Activated CD8-positive, alpha-beta T cell treated with anti-CD3 and anti-CD28 coated beads, Interleukin-2, amount 10 ng/mL, durations not matched to agents 7 days and 5 days (primary cell): ENCODE data around the gene CMTM4. TPM values are rescaled to one million over a fixed set of nuclear protein-coding genes. Genes with fewer than 3 reads are reported as not detected.
"Not testable (repeated sequence)": the region's sequence is repeated elsewhere in the genome, so short reads cannot be mapped to it uniquely, and the experiment has no call there.

Source experiments
- ATAC-seq: fragments of 150-1000 bp; cut with Tn5 transposase; one replicate; pipeline ENCODE4 v1.10.0; 2021; ENCODE audit warnings: moderate library complexity
- CTCF ChIA-PET: fragments of 350-600 bp; sonication (Branson Sonifier 250); formaldehyde crosslinking; loops from one replicate; lab custom pipeline; 2021; ENCODE audit warnings: antibody characterized with exemption; lab: Charles Lee
- POLR2A ChIA-PET: fragments of 350-600 bp; sonication (Branson Sonifier 250); formaldehyde crosslinking; loops from one replicate; lab custom pipeline; 2021; ENCODE audit warnings: antibody characterized with exemption; lab: Charles Lee
- DNase-seq: peaks from one replicate; pipeline ENCODE4 v3.0.0-alpha.2; 2020
- H3K27ac Mint-ChIP-seq: one replicate; pipeline ENCODE4 v1.8.0; 2021; ENCODE audit warnings: mild to moderate bottlenecking, mixed read lengths
- H3K27me3 Mint-ChIP-seq: one replicate; pipeline ENCODE4 v1.8.0; 2021; ENCODE audit warnings: low read depth, mixed read lengths
- H3K36me3 Mint-ChIP-seq: one replicate; pipeline ENCODE4 v1.8.0; 2021; ENCODE audit warnings: low read depth, mixed read lengths
- H3K4me1 Mint-ChIP-seq: one replicate; pipeline ENCODE4 v1.8.0; 2021; ENCODE audit warnings: low read depth, mixed read lengths
- H3K4me3 Mint-ChIP-seq: one replicate; pipeline ENCODE4 v1.8.0; 2021; ENCODE audit warnings: mild to moderate bottlenecking, mixed read lengths
- H3K9me3 Mint-ChIP-seq: one replicate; pipeline ENCODE4 v1.8.0; 2022; ENCODE audit warnings: mixed read lengths; ENCODE audit not compliant: insufficient read depth
- total RNA-seq, 2 experiments: library from RNA; stranded (reverse); gene quantifications; one replicate each; pipeline ENCODE4 v1.2.3, GENCODE V29; 2021

CMTM4 gene
- total RNA-seq, 2 experiments from 2014 or later = 1.2 TPM

DNA sequence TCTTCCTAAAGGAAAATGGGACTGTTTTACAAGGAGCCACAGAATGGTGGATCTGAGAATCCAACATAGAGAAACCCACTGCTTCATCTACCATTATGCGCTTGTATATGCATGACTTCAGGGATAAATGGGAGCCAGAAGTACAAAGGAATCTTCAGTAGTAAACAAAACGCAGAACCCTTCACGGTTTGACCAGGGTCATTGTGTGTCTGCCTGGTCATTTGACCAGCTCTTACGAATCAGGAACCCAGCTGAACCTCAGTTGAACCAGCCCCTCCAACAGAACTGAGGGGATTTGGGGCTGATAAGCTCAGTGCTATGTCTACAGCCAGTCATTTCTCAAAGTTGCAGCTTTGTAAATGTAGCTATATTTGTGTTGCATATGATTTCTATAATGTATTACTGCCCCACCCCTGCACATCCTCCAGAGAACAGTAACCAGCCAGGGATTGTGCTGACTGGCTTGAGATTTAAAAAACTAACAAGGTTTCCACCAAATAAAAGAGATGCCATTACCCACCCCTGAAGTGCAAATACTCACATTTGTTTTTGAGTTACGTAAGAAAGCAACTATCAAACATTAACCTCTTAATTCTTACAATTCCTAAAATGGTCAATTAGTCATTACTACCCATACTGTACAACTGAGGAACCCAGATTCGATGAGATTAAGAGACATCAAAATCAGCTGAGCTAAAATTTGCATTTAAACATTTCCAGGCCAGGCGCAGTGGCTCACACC, 6.3 kb downstream of the CMTM4 start:
- H3K27me3 Mint-ChIP-seq = peaks cover 19% of the 10 kb centered on the region
- peaks cover 7% of the 10 kb centered on the region for H3K4me1 Mint-ChIP-seq
- no peak overlapping the region for H3K4me3 Mint-ChIP-seq
- DNase-seq (no peak), ATAC-seq (no peak)
- H3K27ac Mint-ChIP-seq = no peak overlapping the region
- POLR2A ChIA-PET = interaction anchor here (1.0 kb wide), 1 partner anchor 19 kb away, joined by 4 read pairs; no protein-coding TSS in a partner anchor
- CTCF ChIA-PET = interaction anchor here (0.6 to 1.5 kb wide), 4 partner anchors 22 to 177 kb away, joined by 3 to 4 read pairs (median 4); no protein-coding TSS in a partner anchor
- no peaks in the 10 kb centered on the region for H3K36me3 Mint-ChIP-seq
- H3K9me3 Mint-ChIP-seq = no peaks in the 10 kb centered on the region

GRCh38 chr16:66689282-66689681, 7.3 kb downstream of the CMTM4 start:
- DNase-seq (no peak), ATAC-seq (no peak)
- H3K27me3 Mint-ChIP-seq = peaks cover 12% of the 10 kb centered on the region
- H3K4me1 Mint-ChIP-seq = no peaks in the 10 kb centered on the region
- no peak overlapping the region for H3K27ac Mint-ChIP-seq
- no peak overlapping the region for H3K4me3 Mint-ChIP-seq
- H3K36me3 Mint-ChIP-seq = no peaks in the 10 kb centered on the region
- no peaks in the 10 kb centered on the region for H3K9me3 Mint-ChIP-seq
- ChIA-PET CTCF (interaction anchor here (1.0 kb wide), 1 partner anchor 81 kb away, joined by 4 read pairs; no protein-coding TSS in a partner anchor), POLR2A (interaction anchor here (0.6 kb wide), 1 partner anchor 23 kb away, joined by 5 read pairs; no protein-coding TSS in a partner anchor)

DNA sequence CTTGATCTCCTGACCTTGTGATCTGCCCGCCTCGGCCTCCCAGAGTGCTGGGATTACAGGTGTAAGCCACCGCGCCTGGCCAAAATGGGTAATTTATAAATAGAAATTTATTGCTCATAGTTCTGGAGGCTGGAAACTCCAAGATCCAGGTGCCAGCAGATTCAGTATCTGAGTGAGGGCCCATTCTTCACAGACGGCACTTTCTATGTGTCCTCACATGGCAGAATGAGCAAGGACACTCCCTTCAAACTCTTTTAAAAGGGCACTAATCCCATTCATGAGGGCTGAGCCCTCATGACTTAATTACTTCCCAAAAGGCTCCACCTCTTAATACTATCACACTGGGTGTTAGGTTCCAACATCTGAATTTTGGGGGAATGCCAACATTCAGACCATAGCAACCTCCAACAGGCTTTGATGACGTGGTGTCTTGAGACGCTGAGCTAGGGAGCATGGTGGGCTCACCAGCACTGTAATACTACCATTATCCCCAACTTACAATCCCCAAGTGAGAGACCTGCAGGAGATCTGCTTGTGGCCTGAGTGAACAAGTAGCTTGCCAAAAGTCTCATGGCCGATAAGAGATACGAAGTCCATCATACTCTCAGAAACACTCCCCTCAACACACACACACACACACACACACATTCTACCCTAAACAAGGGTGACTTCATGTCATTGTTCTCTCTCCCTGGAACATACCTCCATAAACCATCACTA, 8.5 kb downstream of the CMTM4 start:
- DNase-seq (no peak), ATAC-seq (no peak)
- no peaks in the 10 kb centered on the region for H3K9me3 Mint-ChIP-seq
- H3K27me3 Mint-ChIP-seq = peaks cover 6% of the 10 kb centered on the region
- H3K4me3 Mint-ChIP-seq = no peak overlapping the region
- POLR2A ChIA-PET = no interaction called here
- CTCF ChIA-PET = no interaction called here
- no peaks in the 10 kb centered on the region for H3K36me3 Mint-ChIP-seq
- no peak overlapping the region for H3K27ac Mint-ChIP-seq
- H3K4me1 Mint-ChIP-seq = no peaks in the 10 kb centered on the region

DNA sequence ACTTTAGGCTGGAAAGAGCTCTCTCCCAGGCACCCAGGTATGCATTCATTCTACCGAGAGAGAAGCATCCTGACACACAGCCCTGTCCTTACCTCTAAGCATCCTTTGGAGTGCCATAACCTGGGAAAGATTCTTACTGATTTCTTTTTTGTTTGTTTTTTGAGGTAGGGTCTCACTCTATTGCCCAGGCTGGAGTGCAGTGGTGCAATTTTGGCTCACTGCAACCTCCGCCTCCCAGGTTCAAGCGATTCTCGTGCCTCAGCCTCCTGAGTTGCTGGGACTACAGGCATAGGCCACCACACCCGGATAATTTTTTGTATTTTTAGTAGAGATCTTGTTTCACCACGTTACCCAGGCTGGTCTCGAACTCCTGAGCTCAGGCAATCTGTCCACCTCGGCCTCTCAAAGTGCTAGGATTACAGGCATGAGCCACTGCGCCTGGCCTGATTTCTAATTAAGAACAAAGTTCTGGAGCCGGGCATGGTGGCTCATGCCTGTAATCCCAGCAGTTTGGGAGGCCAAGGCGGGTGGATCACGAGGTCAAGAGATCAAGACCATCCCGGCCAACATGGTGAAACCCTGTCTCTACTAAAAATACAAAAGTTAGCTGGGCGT, 10.9 kb downstream of the CMTM4 start:
- H3K4me3 Mint-ChIP-seq, H3K4me1 Mint-ChIP-seq, ATAC-seq, H3K9me3 Mint-ChIP-seq, DNase-seq, H3K27ac Mint-ChIP-seq, H3K36me3 Mint-ChIP-seq, POLR2A ChIA-PET, H3K27me3 Mint-ChIP-seq: not testable (repeated sequence)
- CTCF ChIA-PET = interaction anchor here (1.3 kb wide), 1 partner anchor 12 kb away, joined by 3 read pairs; no protein-coding TSS in a partner anchor

DNA sequence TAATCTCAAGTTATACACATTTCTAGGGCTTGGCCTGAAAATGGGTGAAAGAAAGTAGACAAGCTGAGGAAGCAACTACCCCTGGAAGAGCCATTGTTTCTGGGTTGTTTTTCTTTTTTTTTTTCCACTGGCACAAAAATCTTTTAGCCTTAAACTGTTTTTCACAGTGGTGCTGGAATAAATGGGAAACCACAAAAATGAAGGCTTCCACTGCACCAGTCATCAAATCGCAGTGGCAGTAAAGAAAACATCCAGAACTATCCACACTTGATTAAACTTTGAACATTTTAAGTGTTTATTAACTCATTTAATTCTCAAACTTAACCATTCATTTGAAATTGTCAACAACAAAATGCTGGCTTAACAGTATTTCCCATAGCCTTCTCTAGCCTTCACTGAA, 14.3 kb downstream of the CMTM4 start:
- ChIA-PET CTCF (no interaction called here), POLR2A (no interaction called here)
- H3K4me1 Mint-ChIP-seq = no peaks in the 10 kb centered on the region
- ATAC-seq (no peak), DNase-seq (no peak)
- H3K36me3 Mint-ChIP-seq = no peaks in the 10 kb centered on the region
- no peaks in the 10 kb centered on the region for H3K9me3 Mint-ChIP-seq
- H3K4me3 Mint-ChIP-seq = no peak overlapping the region
- H3K27ac Mint-ChIP-seq = no peak overlapping the region
- H3K27me3 Mint-ChIP-seq = no peaks in the 10 kb centered on the region

DNA sequence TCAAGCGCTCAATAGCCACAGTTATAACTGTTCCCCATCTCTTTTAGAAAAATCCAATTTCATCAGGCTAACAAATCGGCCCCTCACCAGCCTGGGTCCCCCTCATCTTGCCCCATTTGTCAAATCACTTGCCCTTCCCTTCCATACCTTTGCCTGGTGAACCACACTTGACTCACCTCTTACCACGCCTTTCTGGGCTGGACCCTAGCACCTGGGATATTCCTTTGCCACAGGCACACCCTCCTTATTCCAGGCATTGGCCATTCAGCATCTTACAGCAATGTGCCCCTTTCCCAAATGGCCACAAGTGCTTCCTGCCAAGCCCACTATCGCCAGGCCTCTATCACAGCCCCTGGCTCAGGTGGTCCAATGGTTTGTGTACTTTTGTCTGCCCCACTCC, 14.9 kb downstream of the CMTM4 start:
- no peak overlapping the region for H3K27ac Mint-ChIP-seq

DNA sequence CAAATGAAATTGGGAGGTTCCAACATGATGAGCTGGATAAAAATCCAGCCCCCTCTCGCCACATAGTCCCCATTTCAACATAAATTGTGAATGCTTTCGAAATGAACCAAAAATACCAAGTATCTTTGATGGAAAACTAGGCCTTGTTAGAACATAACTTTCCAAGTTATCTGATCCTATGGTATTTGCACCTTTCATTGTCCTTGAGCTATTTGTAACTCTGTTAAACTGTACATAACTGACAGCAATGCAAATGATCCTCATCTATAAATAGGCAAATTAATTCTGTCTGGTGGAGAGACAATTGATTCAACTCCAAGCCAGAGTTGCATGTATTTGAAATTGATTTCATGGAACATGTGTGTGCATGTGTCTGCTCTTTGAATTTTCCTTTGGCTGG, 18.2 kb downstream of the CMTM4 start:
- no peak for ATAC-seq
- Mint-ChIP-seq H3K4me1 (no peaks in the 10 kb centered on the region), H3K36me3 (no peaks in the 10 kb centered on the region), H3K9me3 (no peaks in the 10 kb centered on the region), H3K27me3 (no peaks in the 10 kb centered on the region), H3K27ac (no peak overlapping the region), H3K4me3 (no peak overlapping the region)
- POLR2A ChIA-PET = no interaction called here
- CTCF ChIA-PET = interaction anchor here (0.8 to 1.0 kb wide), 2 partner anchors 27 to 62 kb away, joined by 3 read pairs; no protein-coding TSS in a partner anchor
- no peak for DNase-seq

More for the DNA sequence above, 14.9 kb downstream of the CMTM4 start:
- Mint-ChIP-seq H3K36me3 (no peaks in the 10 kb centered on the region), H3K4me1 (no peaks in the 10 kb centered on the region), H3K9me3 (no peaks in the 10 kb centered on the region), H3K27me3 (no peaks in the 10 kb centered on the region), H3K4me3 (no peak overlapping the region)
- ChIA-PET CTCF (no interaction called here), POLR2A (no interaction called here)
- no peak for DNase-seq
- no peak for ATAC-seq

- DNase-seq (no peak), ATAC-seq (no peak)
- POLR2A ChIA-PET = no interaction called here
- no peaks in the 10 kb centered on the region for H3K9me3 Mint-ChIP-seq
- H3K4me1 Mint-ChIP-seq = no peaks in the 10 kb centered on the region
- no peaks in the 10 kb centered on the region for H3K36me3 Mint-ChIP-seq
- no peaks in the 10 kb centered on the region for H3K27me3 Mint-ChIP-seq
- CTCF ChIA-PET = interaction anchor here (0.8 to 1.0 kb wide), 2 partner anchors 26 to 62 kb away, joined by 3 read pairs; no protein-coding TSS in a partner anchor
- no peak overlapping the region for H3K27ac Mint-ChIP-seq
- no peak overlapping the region for H3K4me3 Mint-ChIP-seq
These were observed 18.7 kb downstream of the CMTM4 start for GRCh38 chr16:66677836-66678235.

- ChIA-PET POLR2A (no interaction called here), CTCF (no interaction called here)
- Mint-ChIP-seq H3K4me3 (no peak overlapping the region), H3K27me3 (no peaks in the 10 kb centered on the region), H3K9me3 (no peaks in the 10 kb centered on the region), H3K27ac (no peak overlapping the region), H3K36me3 (no peaks in the 10 kb centered on the region), H3K4me1 (no peaks in the 10 kb centered on the region)
- DNase-seq = no peak
- no peak for ATAC-seq
These were observed 19.4 kb downstream of the CMTM4 start for GRCh38 chr16:66677179-66677578.

GRCh38 chr16:66676599-66676998, 19.9 kb downstream of the CMTM4 start:
- H3K4me1 Mint-ChIP-seq = no peaks in the 10 kb centered on the region
- CTCF ChIA-PET = no interaction called here

DNA sequence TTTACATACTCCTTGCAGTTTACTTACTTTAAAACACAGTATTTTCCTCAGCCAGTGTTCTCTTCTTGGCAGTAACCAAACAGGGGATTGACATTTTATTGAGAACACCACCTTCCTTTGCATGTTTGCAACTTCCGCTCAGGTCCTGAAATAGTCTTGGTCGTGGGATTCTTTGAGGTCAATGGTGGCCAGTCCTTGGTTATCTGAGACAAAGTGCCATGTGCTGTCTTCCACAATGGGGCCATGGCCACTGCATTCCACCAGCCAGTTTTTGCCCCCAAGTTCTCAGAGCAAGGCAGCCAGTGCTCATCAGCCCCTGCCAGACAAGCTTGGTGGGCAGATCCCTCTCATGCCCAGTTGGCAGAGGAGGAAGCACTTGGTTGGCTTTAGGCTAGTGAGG, 22.9 kb downstream of the CMTM4 start:
- H3K36me3 Mint-ChIP-seq = no peaks in the 10 kb centered on the region
- no peaks in the 10 kb centered on the region for H3K27me3 Mint-ChIP-seq
- no peaks in the 10 kb centered on the region for H3K4me1 Mint-ChIP-seq
- no peak for ATAC-seq
- no peak for DNase-seq
- no peak overlapping the region for H3K4me3 Mint-ChIP-seq
- no peaks in the 10 kb centered on the region for H3K9me3 Mint-ChIP-seq
- CTCF ChIA-PET = interaction anchor here (0.5 kb wide), 1 partner anchor 220 kb away, joined by 3 read pairs; no protein-coding TSS in a partner anchor
- POLR2A ChIA-PET = interaction anchor here (1.0 kb wide), 1 partner anchor 50 kb away, joined by 3 read pairs; no protein-coding TSS in a partner anchor
- no peak overlapping the region for H3K27ac Mint-ChIP-seq

More at GRCh38 chr16:66676599-66676998, 19.9 kb downstream of the CMTM4 start:
- Mint-ChIP-seq H3K36me3 (no peaks in the 10 kb centered on the region), H3K27me3 (no peaks in the 10 kb centered on the region), H3K9me3 (no peaks in the 10 kb centered on the region), H3K27ac (no peak overlapping the region), H3K4me3 (no peak overlapping the region)
- DNase-seq (no peak), ATAC-seq (no peak)
- POLR2A ChIA-PET = no interaction called here
